CD14-positive monocyte (primary cell): ENCODE measurements around the gene UGT1A10. TPM values are rescaled to one million over a fixed set of nuclear protein-coding genes. Genes with fewer than 3 reads are reported as not detected.

ENCODE experiments used
- DNase-seq, 3 donors: peaks; one replicate each; pipeline ENCODE4 v3.0.0-alpha.2; 2011 to 2022
- H2AFZ ChIP-seq: 2 replicates; pipeline ENCODE4 v1.6.0; 2012; ENCODE audit warnings: mild to moderate bottlenecking, low read depth, low read length, inconsistent platforms; ENCODE audit not compliant: insufficient read depth, poor library complexity, severe bottlenecking
- H3K27ac ChIP-seq, 2 donors: 1 replicate in 1 of 2; 2 replicates in 1 of 2; pipeline ENCODE4 v1.5.1; 2012 to 2013; ENCODE audit warnings: low read length in 2 of 2, control low read depth in 1 of 2, inconsistent platforms in 1 of 2, low read depth in 1 of 2, mild to moderate bottlenecking in 1 of 2
- H3K27me3 ChIP-seq, 2 donors: one replicate each; pipeline versions ENCODE4 v1.6.0 to v1.6.1; 2011 to 2013; ENCODE audit warnings: low read length in 2 of 2; ENCODE audit not compliant: control insufficient read depth in 2 of 2, insufficient read depth in 2 of 2
- H3K36me3 ChIP-seq, 2 donors: replicated peaks in 1 of 2; 1 replicate in 1 of 2; 2 replicates in 1 of 2; pipeline versions ENCODE4 v1.5.1 to v1.6.1; 2012 to 2013; ENCODE audit warnings: low read length in 2 of 2, control low read depth in 1 of 2, inconsistent platforms in 1 of 2, mild to moderate bottlenecking in 1 of 2; ENCODE audit not compliant: insufficient read depth in 2 of 2, control insufficient read depth in 1 of 2
- H3K4me1 ChIP-seq, 2 donors: 1 replicate in 1 of 2; 2 replicates in 1 of 2; pipeline versions ENCODE4 v1.5.1 to v1.6.1; 2012 to 2013; ENCODE audit warnings: low read length in 2 of 2, control low read depth in 1 of 2, inconsistent platforms in 1 of 2, mild to moderate bottlenecking in 1 of 2, moderate library complexity in 1 of 2; ENCODE audit not compliant: insufficient read depth in 2 of 2, control insufficient read depth in 1 of 2
- H3K4me2 ChIP-seq: replicated peaks from 2 replicates; pipeline ENCODE3; 2012; ENCODE audit warnings: low read length, moderate library complexity, mild to moderate bottlenecking; ENCODE audit not compliant: poor library complexity, severe bottlenecking; ENCODE audit errors: extremely low read depth
- H3K4me3 ChIP-seq, 3 experiments: fragments of 200-600 bp in 1 of 3; sonication (generic) in 1 of 3; replicated peaks in 1 of 3; 1 replicate in 2 of 3; 2 replicates in 1 of 3; pipeline ENCODE4 v1.5.1; 2011 to 2013; ENCODE audit warnings: low read length in 3 of 3, mild to moderate bottlenecking in 3 of 3, control low read depth in 2 of 3, low read depth in 2 of 3, inconsistent platforms in 1 of 3, moderate library complexity in 1 of 3
- H3K79me2 ChIP-seq: 2 replicates; pipeline ENCODE4 v1.6.0; 2012; ENCODE audit warnings: mild to moderate bottlenecking, control low read depth, inconsistent platforms, low read length, moderate library complexity; ENCODE audit not compliant: insufficient read depth
- H3K9ac ChIP-seq: 2 replicates; pipeline ENCODE4 v1.6.0; 2017; ENCODE audit warnings: low read length, mild to moderate bottlenecking; ENCODE audit not compliant: insufficient read depth, poor library complexity, severe bottlenecking
- H3K9me3 ChIP-seq, 2 donors: replicated peaks in 1 of 2; 1 replicate in 1 of 2; 2 replicates in 1 of 2; pipeline versions ENCODE4 v1.5.1 to v1.6.1; 2012 to 2013; ENCODE audit warnings: low read length in 2 of 2, control low read depth in 1 of 2; ENCODE audit not compliant: control insufficient read depth in 1 of 2, insufficient read depth in 1 of 2
- H4K20me1 ChIP-seq: 2 replicates; pipeline ENCODE4 v1.6.0; 2012; ENCODE audit warnings: mild to moderate bottlenecking, low read length, control low read depth, moderate library complexity; ENCODE audit not compliant: insufficient read depth
- H3K27ac Mint-ChIP-seq, 7 donors: one replicate each; pipeline ENCODE4 v1.8.0; 2020; ENCODE audit warnings: mild to moderate bottlenecking in 7 of 7, mixed read lengths in 7 of 7, moderate library complexity in 6 of 7, inconsistent platforms in 2 of 7
- H3K27me3 Mint-ChIP-seq, 3 donors: one replicate each; pipeline ENCODE4 v1.8.0; 2021 to 2022; ENCODE audit warnings: low read depth in 3 of 3, mild to moderate bottlenecking in 3 of 3, mixed read lengths in 3 of 3, moderate library complexity in 3 of 3, inconsistent platforms in 1 of 3
- H3K36me3 Mint-ChIP-seq, 2 donors: one replicate each; pipeline ENCODE4 v1.8.0; 2020; ENCODE audit warnings: mixed read lengths in 2 of 2, inconsistent platforms in 1 of 2, mild to moderate bottlenecking in 1 of 2
- H3K4me1 Mint-ChIP-seq: one replicate; pipeline ENCODE4 v1.8.0; 2020; ENCODE audit warnings: mild to moderate bottlenecking, mixed read lengths
- H3K4me3 Mint-ChIP-seq, 2 donors: one replicate each; pipeline ENCODE4 v1.8.0; 2020; ENCODE audit warnings: mild to moderate bottlenecking in 2 of 2, mixed read lengths in 2 of 2, moderate library complexity in 1 of 2
- H3K9me3 Mint-ChIP-seq, 7 donors: one replicate each; pipeline ENCODE4 v1.8.0; 2020 to 2022; ENCODE audit warnings: mixed read lengths in 7 of 7, mild to moderate bottlenecking in 6 of 7, moderate library complexity in 6 of 7, inconsistent platforms in 2 of 7
- CTCF ChIP-seq: fragments of 200-600 bp; IDR thresholded peaks from one replicate; pipeline ENCODE4 v1.8.0; 2022; ENCODE audit warnings: antibody characterized with exemption, mild to moderate bottlenecking
- WGBS: methylation state at CpG from one replicate; pipeline ENCODE4 v1.1.5; 2013; ENCODE audit warnings: missing lambda C conversion rate; ENCODE audit not compliant: insufficient coverage; 5-methylcytosine and 5-hydroxymethylcytosine counted together
- intact Hi-C, 2 donors: fragments of 100-400 bp; cut with micrococcal nuclease; formaldehyde crosslinking; loops; one replicate each; pipeline versions ENCODE4 v1.15.0 to v1.15.1; 2023
- polyA plus RNA-seq, 3 donors: library from polyadenylated mRNA; depleted of rRNA in 1 of 3; unstranded in 2 of 3; stranded (reverse) in 1 of 3; fragments of 300-500 nt in 2 of 3; fragments of >200 nt in 1 of 3; fragmentation: Illumina TruSeq in 2 of 3; gene quantifications; 1 replicate in 2 of 3; 2 replicates in 1 of 3; pipeline ENCODE4 v1.2.3, GENCODE V29; 2012 to 2021

UGT1A10 gene
- polyA plus RNA-seq, 3 donors, result not detected

GRCh38 chr2:233702238-233702637, 66.0 kb downstream of the UGT1A10 start:
- Mint-ChIP-seq H3K36me3 (no peaks in the 10 kb centered on the region), H3K9me3 (peaks cover 0 to 4% (median 0%) of the 10 kb centered on the region in 7 donors), H3K4me3 (no peak overlapping the region), H3K27me3 (peaks cover 0 to 3% (median 3%) of the 10 kb centered on the region in 3 donors), H3K27ac (no peak overlapping the region), H3K4me1 (no peaks in the 10 kb centered on the region)
- WGBS, result no CpG with 5 or more reads among the region's 3 CpGs
- no peak overlapping the region for H3K27ac ChIP-seq
- H3K79me2 ChIP-seq, result no peaks in the 10 kb centered on the region
- DNase-seq, result no peak
- H3K4me1 ChIP-seq, result no peaks in the 10 kb centered on the region
- H3K9me3 ChIP-seq, result no peaks in the 10 kb centered on the region
- no peak overlapping the region for H3K4me2 ChIP-seq
- H3K27me3 ChIP-seq, result no peaks in the 10 kb centered on the region
- no peak overlapping the region for H2AFZ ChIP-seq
- H3K9ac ChIP-seq, result no peak overlapping the region
- no peak for TF ChIP-seq CTCF
- H3K4me3 ChIP-seq, result no peak overlapping the region
- intact Hi-C loops, result no loop called here
- H3K36me3 ChIP-seq, result no peaks in the 10 kb centered on the region
- H4K20me1 ChIP-seq, result no peaks in the 10 kb centered on the region

DNA sequence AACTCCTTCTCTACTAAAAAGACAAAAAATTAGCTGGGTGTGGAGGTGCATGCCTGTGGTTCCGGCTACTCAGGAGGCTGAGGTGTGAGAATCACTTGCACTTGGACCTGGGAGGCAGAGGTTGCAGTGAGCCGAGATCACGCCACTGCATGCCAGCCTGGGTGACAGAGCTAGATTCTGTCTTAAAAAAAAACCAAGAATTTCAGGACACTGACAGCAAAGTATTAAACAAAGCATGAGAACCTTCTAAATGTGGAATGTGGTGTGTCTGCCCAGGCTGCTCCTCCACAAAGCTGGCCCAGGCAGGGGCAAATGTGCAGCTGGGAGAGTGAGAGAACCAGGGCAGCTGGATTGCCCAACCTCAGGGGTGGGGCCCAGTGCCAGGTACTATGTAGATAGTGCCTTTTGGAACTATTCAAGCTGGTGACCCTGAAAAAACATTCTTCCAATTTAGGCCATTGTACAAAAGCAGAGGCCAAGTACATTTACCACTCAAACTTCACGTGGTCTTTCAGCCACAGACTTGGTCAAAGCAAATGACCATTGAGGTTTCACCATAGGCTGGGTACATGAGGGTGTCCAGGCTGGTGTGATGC, 69.8 kb downstream of the UGT1A10 start:
- Histone ChIP-seq H3K27ac (no peak overlapping the region), H3K9me3 (no peaks in the 10 kb centered on the region), H3K9ac (no peak overlapping the region), H3K4me1 (no peaks in the 10 kb centered on the region), H3K27me3 (no peaks in the 10 kb centered on the region), H4K20me1 (no peaks in the 10 kb centered on the region), H2AFZ (no peak overlapping the region), H3K36me3 (no peaks in the 10 kb centered on the region), H3K4me3 (no peak overlapping the region), H3K79me2 (no peaks in the 10 kb centered on the region), H3K4me2 (no peak overlapping the region)
- 0% methylated on average over 1 of the region's 4 CpGs for WGBS
- Mint-ChIP-seq H3K27me3 (peaks cover under 1 to 4% (median 4%) of the 10 kb centered on the region in 3 donors), H3K27ac (no peak overlapping the region), H3K9me3 (peaks cover 0 to 3% (median 0%) of the 10 kb centered on the region in 7 donors), H3K4me1 (no peaks in the 10 kb centered on the region), H3K4me3 (no peak overlapping the region), H3K36me3 (no peaks in the 10 kb centered on the region)
- DNase-seq, result no peak
- TF ChIP-seq CTCF, result no peak
- intact Hi-C loops, result no loop called here
